Upper lobe of right lung (tissue), 1 donor: ENCODE measurements around the gene BSN. TPM values are rescaled to one million over a fixed set of nuclear protein-coding genes. Genes with fewer than 3 reads are reported as not detected.

Experiments
- ATAC-seq: fragments of 200-7000 bp; cut with Tn5 transposase; one replicate; pipeline ENCODE4 v1.9.1; 2020; ENCODE audit warnings: mild to moderate bottlenecking, moderate library complexity
- DNase-seq: peaks from one replicate; pipeline ENCODE4 v3.0.0-alpha.2; 2020
- H3K27ac ChIP-seq: fragments of 200-600 bp; one replicate; pipeline ENCODE4 v1.8.0; 2022
- H3K27me3 ChIP-seq: fragments of 200-600 bp; one replicate; pipeline ENCODE4 v1.8.0; 2022; ENCODE audit warnings: mild to moderate bottlenecking
- H3K36me3 ChIP-seq: fragments of 200-600 bp; one replicate; pipeline ENCODE4 v1.8.0; 2022
- H3K4me1 ChIP-seq: fragments of 200-600 bp; one replicate; pipeline ENCODE4 v1.8.0; 2022
- H3K4me3 ChIP-seq: fragments of 200-600 bp; one replicate; pipeline ENCODE4 v1.8.0; 2022; ENCODE audit warnings: mild to moderate bottlenecking
- H3K9me3 ChIP-seq: fragments of 200-600 bp; one replicate; pipeline ENCODE4 v1.8.0; 2022
- intact Hi-C: fragments of 100-400 bp; cut with DNase I; formaldehyde crosslinking; loops from one replicate; pipeline ENCODE4 v1.11.0; 2022
- total RNA-seq: library from RNA; stranded (reverse); fragmentation: NEBNext Ultra II Directional; extraction: Animal tissue kit (Norgen Biotek cat#: 25700); gene quantifications from one replicate; pipeline ENCODE4 v1.2.1, GENCODE V29; 2021
- TF ChIP-seq, protein P1 (sequence below): fragments of 200-600 bp; IDR thresholded peaks from one replicate; pipeline ENCODE4 v1.8.0; 2022; ENCODE audit warnings: antibody characterized with exemption
- donor health status: DM: no; HTN: yes; CAD: no; lungs with severe emphysema.

The BSN gene
- total RNA-seq, 1 donor from 2014 or later: 0.43 TPM

DNA sequence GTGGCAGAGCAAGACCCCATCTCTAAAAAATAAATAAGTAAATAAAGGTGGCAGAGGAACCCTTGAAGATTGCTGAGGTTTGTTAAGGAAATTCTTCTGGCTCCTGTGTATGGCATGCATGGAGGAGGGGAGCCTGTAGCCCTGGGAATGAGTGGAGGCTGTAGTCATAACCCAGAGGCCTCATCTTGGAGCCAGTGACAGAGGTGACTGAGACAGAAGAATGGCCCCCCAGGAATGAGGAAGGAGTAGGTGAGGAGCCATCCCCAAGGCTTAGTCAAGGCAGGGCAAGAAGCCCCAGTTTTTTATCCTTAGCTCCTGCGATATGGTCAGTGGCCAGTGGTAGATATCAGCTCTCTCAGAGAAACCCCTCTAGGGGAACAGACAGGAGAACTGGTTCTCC lies 46.5 kb downstream of the BSN start:
- Histone ChIP-seq H3K9me3 (no peaks in the 10 kb centered on the region), H3K4me1 (no peaks in the 10 kb centered on the region), H3K27me3 (no peaks in the 10 kb centered on the region), H3K4me3 (no peak overlapping the region), H3K36me3 (no peaks in the 10 kb centered on the region), H3K27ac (no peak overlapping the region)
- ATAC-seq (no peak), DNase-seq (no peak)
- intact Hi-C loops: no loop called here
- TF ChIP-seq, protein P1, sequence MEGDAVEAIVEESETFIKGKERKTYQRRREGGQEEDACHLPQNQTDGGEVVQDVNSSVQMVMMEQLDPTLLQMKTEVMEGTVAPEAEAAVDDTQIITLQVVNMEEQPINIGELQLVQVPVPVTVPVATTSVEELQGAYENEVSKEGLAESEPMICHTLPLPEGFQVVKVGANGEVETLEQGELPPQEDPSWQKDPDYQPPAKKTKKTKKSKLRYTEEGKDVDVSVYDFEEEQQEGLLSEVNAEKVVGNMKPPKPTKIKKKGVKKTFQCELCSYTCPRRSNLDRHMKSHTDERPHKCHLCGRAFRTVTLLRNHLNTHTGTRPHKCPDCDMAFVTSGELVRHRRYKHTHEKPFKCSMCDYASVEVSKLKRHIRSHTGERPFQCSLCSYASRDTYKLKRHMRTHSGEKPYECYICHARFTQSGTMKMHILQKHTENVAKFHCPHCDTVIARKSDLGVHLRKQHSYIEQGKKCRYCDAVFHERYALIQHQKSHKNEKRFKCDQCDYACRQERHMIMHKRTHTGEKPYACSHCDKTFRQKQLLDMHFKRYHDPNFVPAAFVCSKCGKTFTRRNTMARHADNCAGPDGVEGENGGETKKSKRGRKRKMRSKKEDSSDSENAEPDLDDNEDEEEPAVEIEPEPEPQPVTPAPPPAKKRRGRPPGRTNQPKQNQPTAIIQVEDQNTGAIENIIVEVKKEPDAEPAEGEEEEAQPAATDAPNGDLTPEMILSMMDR: no peak

DNA sequence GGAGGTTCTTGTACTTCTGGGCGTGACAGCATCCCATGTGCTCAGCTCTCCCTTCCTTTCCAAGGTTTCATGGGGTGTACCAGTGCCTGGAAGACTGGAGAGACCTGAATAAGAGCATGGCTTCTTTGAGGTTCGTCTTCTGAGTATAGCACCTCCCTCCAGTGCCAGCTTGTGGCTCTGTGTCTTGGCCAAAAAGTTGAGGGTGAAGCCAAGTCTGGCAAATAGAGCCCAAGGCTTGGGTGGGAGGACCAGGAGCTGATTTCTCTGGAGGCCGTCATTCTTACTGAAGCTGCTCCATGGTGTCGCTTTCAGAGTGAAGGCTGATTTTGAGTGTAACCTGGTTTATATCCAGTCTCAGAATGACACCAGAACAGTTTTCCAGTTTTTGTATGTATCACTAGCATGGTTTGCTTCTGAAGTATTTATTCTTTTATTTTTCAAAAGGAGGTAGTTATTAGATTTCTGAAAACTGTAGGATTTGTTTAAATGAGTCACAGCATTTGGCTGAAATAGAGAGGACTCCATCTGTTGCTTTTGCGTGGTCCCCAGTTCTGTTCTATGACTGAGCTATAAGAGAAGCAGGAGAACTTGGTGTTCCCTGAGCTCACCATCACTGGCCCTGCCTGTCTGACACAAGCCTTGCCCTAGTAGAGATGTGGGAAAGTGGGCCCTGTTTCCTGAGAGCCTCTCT lies 47.2 kb downstream of the BSN start:
- ATAC-seq (no peak), DNase-seq (no peak)
- no peak overlapping the region for H3K27ac ChIP-seq
- no peak overlapping the region for H3K4me3 ChIP-seq
- TF ChIP-seq, protein P1: no peak
- no peaks in the 10 kb centered on the region for H3K4me1 ChIP-seq
- H3K27me3 ChIP-seq: no peaks in the 10 kb centered on the region
- H3K9me3 ChIP-seq: no peaks in the 10 kb centered on the region
- intact Hi-C loops: no loop called here
- H3K36me3 ChIP-seq: no peaks in the 10 kb centered on the region

DNA sequence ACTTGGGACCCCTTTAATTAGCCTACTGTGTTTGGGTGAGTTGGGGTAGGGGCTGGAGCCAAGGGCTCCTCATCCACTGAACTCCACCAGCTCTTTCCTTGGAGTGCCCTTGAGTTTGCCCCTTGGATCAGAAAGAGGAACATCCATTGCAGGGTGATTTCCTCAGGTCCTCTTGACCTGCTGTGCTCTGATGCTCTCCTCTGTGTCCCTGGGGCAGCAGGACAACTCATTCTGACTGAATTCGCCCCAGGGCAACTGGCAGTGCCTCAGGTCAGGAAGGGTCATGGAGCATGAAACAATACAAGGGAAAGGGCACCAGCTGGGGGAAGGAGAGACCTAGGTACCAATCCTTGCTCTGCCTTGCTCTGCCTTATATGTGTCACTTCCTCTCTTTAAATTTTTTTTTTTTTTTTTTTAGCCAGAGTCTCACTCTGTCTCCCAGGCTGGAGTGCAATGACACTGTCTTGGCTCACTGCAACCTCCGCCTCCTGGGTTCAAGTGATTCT lies 47.8 kb downstream of the BSN start:
- ATAC-seq (no peak), DNase-seq (no peak)
- intact Hi-C loops: no loop called here
- Histone ChIP-seq H3K27me3 (no peaks in the 10 kb centered on the region), H3K36me3 (no peaks in the 10 kb centered on the region), H3K4me3 (no peak overlapping the region), H3K9me3 (no peaks in the 10 kb centered on the region), H3K4me1 (no peaks in the 10 kb centered on the region), H3K27ac (no peak overlapping the region)
- TF ChIP-seq, protein P1: no peak

DNA sequence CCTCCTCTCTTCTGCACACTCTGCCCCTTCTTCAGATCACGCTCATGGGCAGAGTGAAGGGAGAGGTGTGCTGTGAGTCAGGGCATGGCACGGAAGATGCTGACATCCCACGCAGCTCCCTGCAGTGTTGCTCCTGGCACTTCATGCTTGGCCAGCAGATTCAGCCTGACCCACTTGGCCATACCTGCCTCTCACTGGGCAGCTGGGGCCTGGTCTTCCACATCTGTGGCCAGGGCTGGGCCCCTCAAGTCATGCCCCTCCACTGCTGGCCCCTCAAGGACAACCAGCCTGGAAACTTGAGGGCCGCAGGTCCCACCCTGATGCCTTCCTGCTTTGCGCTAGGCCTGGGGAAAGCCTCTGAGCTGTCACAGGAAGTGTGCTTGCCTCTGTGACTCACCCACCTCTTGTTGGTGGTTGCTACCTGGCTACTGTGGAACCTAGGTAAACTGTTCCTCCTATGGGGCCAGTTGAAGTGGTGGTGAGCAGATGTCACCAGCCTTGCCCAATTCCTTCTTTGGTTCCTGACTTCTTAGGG lies 48.7 kb downstream of the BSN start:
- intact Hi-C loops: no loop called here
- no peaks in the 10 kb centered on the region for H3K9me3 ChIP-seq
- H3K27ac ChIP-seq: no peak overlapping the region
- no peak for DNase-seq
- no peaks in the 10 kb centered on the region for H3K4me1 ChIP-seq
- peak; percentile 48 for ATAC-seq
- H3K36me3 ChIP-seq: no peaks in the 10 kb centered on the region
- H3K27me3 ChIP-seq: no peaks in the 10 kb centered on the region
- no peak overlapping the region for H3K4me3 ChIP-seq
- TF ChIP-seq, protein P1: no peak

DNA sequence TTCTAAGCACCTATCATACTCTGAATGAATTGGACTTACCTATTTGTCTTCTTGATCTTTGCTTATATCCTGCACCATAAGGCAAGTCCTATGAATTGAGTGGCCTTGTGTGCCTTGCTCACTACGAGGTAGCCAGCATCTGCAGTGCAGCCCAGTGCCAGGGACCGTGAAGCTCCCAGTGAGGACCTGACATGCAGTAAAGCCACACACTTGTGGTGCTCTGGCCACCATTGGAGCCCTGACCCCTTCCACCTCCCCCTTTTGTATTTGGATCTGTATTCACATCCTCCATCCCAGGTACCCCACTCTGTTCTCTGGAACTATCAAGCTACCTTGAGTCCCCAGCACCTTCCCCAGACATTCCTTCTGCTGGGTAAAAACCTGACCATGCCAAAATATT lies 52.1 kb downstream of the BSN start:
- Histone ChIP-seq H3K4me3 (no peak overlapping the region), H3K27ac (no peak overlapping the region), H3K4me1 (no peaks in the 10 kb centered on the region), H3K36me3 (no peaks in the 10 kb centered on the region), H3K9me3 (no peaks in the 10 kb centered on the region), H3K27me3 (no peaks in the 10 kb centered on the region)
- intact Hi-C loops: no loop called here
- TF ChIP-seq, protein P1: no peak
- DNase-seq (peak; percentile 52), ATAC-seq (no peak)
